HepG2 (cell line): Measurements from ENCODE around the gene AMIGO1. TPM values are rescaled to one million over a fixed set of nuclear protein-coding genes. Genes with fewer than 3 reads are reported as not detected.
A peak's percentile ranks its signal among the peaks of the same experiment; 100 is the strongest.

Source experiments
- CBX5 ChIP-seq: sonication (generic); formaldehyde crosslinking; IDR thresholded peaks from 2 replicates; pipeline ENCODE4 v1.4.0; 2020; ENCODE audit warnings: missing genetic modification reagents, borderline replicate concordance
- CCAR2 ChIP-seq: fragments of 200-400 bp; formaldehyde crosslinking; optimal IDR thresholded peaks from 2 replicates; pipeline ENCODE3; 2018; ENCODE audit warnings: low read depth, mild to moderate bottlenecking, low read length, moderate library complexity
- CEBPB ChIP-seq: IDR thresholded peaks from 2 replicates; pipeline ENCODE4 v1.6.1; 2011; ENCODE audit warnings: low read depth, low read length, improper control_type of control experiment, borderline replicate concordance
- GATA4 ChIP-seq: sonication (generic); IDR thresholded peaks from 2 replicates; pipeline ENCODE4 v1.6.1; 2016; ENCODE audit warnings: antibody characterized with exemption, low read depth, borderline replicate concordance
- HOXA3 ChIP-seq: sonication (generic); formaldehyde crosslinking; IDR thresholded peaks from 2 replicates; pipeline ENCODE4 v1.5.0; 2020; ENCODE audit warnings: missing genetic modification reagents
- NKX3-1 ChIP-seq: sonication (generic); formaldehyde crosslinking; IDR thresholded peaks from 2 replicates; pipeline ENCODE4 v1.5.0; 2020; ENCODE audit warnings: missing genetic modification reagents
- PRMT3 ChIP-seq: sonication (generic); formaldehyde crosslinking; IDR thresholded peaks from 2 replicates; pipeline ENCODE4 v1.8.1; 2022; ENCODE audit warnings: low read depth, mild to moderate bottlenecking, moderate library complexity, missing genetic modification reagents, borderline replicate concordance
- TARDBP ChIP-seq: sonication (generic); formaldehyde crosslinking; IDR thresholded peaks from 2 replicates; pipeline ENCODE4 v1.8.0; 2022; ENCODE audit warnings: mild to moderate bottlenecking, missing genetic modification reagents
- ZNF230 ChIP-seq: sonication (generic); formaldehyde crosslinking; IDR thresholded peaks from 2 replicates; pipeline ENCODE4 v1.4.0; 2020; ENCODE audit warnings: mild to moderate bottlenecking, missing genetic modification reagents
- ZNF253 ChIP-seq: sonication (generic); formaldehyde crosslinking; IDR thresholded peaks from 2 replicates; pipeline ENCODE4 v1.8.0; 2022; ENCODE audit warnings: mild to moderate bottlenecking, missing genetic modification reagents, borderline replicate concordance
- polyA plus RNA-seq, 8 experiments: library from polyadenylated mRNA; depleted of rRNA in 3 of 8; stranded (reverse) in 7 of 8; unstranded in 1 of 8; fragments of >200 nt; fragmentation: Illumina TruSeq in 4 of 8; extraction: Trizol in 4 of 8; gene quantifications; 2 replicates each; pipeline versions ENCODE4 v1.2.1 to v1.2.3, GENCODE V29; 2011 to 2016; ENCODE audit warnings: low read depth in 4 of 8, missing spikeins in 1 of 8, mixed read lengths in 1 of 8; ENCODE audit not compliant: insufficient read depth in 1 of 8
- total RNA-seq, 5 experiments: library from RNA; depleted of rRNA; stranded (reverse); fragments of >200 nt; fragmentation: Illumina TruSeq; extraction: Trizol; gene quantifications; 2 replicates each; pipeline ENCODE4 v1.2.3, GENCODE V29; 2016; ENCODE audit warnings: low read depth in 1 of 5
- TF ChIP-seq, protein P1 (sequence below): sonication (generic); formaldehyde crosslinking; IDR thresholded peaks from 2 replicates; pipeline ENCODE4 v1.5.1; 2020; ENCODE audit warnings: mild to moderate bottlenecking, moderate library complexity, missing genetic modification reagents
- TF ChIP-seq, protein P2 (sequence below): sonication (generic); formaldehyde crosslinking; IDR thresholded peaks from 2 replicates; pipeline ENCODE4 v1.5.1; 2020; ENCODE audit warnings: missing genetic modification reagents, mild to moderate bottlenecking, borderline replicate concordance
- TF ChIP-seq, protein P3 (sequence below): sonication (generic); formaldehyde crosslinking; IDR thresholded peaks from 2 replicates; pipeline ENCODE4 v1.5.1; 2020; ENCODE audit warnings: mild to moderate bottlenecking, missing genetic modification reagents, borderline replicate concordance
- TF ChIP-seq, protein P4 (sequence below): sonication (generic); formaldehyde crosslinking; IDR thresholded peaks from 2 replicates; pipeline ENCODE4 v1.5.0; 2020; ENCODE audit warnings: missing genetic modification reagents
- TF ChIP-seq, protein P5 (sequence below): sonication (generic); formaldehyde crosslinking; IDR thresholded peaks from 2 replicates; pipeline ENCODE4 v1.9.0; 2021; ENCODE audit warnings: missing genetic modification reagents, borderline replicate concordance
- TF ChIP-seq, protein P6 (sequence below): sonication (generic); formaldehyde crosslinking; IDR thresholded peaks from 2 replicates; pipeline ENCODE4 v1.9.0; 2021; ENCODE audit warnings: missing genetic modification reagents, borderline replicate concordance

Gene AMIGO1
- total and polyA plus RNA-seq, 2 of the 13 experiments (the other 11 are each of a cell fraction or from before 2014, with no cell fraction given), result 0.40 to 1.3 TPM

DNA sequence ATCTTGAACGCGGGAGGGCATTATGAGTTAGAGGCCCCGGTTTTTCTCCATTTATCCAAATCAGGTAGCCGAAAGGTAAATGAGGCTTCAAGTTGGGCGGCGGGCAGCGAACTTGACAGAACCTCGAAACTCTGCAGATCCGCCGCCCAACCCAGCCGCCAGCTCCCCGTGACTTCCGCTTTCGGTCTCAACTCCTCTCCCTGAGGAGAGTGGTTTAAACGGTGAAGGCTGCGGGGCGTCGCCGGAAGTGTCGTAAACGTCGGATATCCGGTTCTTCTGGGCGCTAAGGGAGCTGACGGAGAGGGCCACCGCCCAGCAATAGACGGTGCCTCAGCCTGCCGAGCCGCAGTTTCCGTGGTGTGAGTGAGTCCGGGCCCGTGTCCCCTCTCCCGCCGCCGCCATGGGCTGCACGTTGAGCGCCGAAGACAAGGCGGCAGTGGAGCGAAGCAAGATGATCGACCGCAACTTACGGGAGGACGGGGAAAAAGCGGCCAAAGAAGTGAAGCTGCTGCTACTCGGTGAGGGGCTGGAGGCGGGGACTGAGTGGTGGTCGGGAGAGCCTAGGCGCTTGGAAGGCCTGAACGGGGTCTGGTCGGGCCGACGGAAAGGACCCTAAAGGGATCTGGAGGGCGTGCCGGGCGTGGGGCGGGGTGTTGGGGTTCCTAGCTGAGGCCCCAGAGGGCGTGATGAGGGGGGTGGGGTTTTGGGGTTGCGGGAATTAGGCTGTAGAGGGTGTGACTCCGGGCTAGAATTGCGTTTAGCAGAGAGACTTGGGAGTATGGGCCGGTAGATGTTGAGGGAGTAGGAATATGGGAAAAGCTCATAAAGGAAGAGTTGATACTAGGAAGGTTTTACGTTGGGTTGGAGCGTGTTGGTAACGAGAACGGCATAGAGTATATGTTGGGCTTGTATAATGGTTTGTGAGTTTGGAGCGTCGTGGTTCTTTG, 39.1 kb upstream of the AMIGO1 start, which contains the start of gene GNAI3 (continued):
- TF ChIP-seq CBX5 (CRISPR knock-in tag), result no peak
- TF ChIP-seq, protein P1, sequence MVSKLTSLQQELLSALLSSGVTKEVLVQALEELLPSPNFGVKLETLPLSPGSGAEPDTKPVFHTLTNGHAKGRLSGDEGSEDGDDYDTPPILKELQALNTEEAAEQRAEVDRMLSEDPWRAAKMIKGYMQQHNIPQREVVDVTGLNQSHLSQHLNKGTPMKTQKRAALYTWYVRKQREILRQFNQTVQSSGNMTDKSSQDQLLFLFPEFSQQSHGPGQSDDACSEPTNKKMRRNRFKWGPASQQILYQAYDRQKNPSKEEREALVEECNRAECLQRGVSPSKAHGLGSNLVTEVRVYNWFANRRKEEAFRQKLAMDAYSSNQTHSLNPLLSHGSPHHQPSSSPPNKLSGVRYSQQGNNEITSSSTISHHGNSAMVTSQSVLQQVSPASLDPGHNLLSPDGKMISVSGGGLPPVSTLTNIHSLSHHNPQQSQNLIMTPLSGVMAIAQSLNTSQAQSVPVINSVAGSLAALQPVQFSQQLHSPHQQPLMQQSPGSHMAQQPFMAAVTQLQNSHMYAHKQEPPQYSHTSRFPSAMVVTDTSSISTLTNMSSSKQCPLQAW (CRISPR knock-in tag), result peak; percentile 92
- TF ChIP-seq, protein P2, sequence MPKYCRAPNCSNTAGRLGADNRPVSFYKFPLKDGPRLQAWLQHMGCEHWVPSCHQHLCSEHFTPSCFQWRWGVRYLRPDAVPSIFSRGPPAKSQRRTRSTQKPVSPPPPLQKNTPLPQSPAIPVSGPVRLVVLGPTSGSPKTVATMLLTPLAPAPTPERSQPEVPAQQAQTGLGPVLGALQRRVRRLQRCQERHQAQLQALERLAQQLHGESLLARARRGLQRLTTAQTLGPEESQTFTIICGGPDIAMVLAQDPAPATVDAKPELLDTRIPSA, result 0 out of 2 replicates have a peak, but pooled peaks have one; percentile 33
- TF ChIP-seq, protein P3, sequence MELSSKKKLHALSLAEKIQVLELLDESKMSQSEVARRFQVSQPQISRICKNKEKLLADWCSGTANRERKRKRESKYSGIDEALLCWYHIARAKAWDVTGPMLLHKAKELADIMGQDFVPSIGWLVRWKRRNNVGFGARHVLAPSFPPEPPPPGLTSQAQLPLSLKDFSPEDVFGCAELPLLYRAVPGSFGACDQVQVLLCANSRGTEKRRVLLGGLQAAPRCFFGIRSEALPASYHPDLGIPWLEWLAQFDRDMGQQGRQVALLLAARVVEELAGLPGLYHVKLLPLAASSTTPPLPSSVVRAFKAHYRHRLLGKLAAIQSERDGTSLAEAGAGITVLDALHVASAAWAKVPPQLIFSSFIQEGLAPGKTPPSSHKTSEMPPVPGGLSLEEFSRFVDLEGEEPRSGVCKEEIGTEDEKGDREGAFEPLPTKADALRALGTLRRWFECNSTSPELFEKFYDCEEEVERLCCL, result no peak
- no peak for TF ChIP-seq CEBPB
- peak; percentile 86 for TF ChIP-seq HOXA3
- TF ChIP-seq ZNF230 (CRISPR knock-in tag), result 0 out of 2 replicates have a peak, but pooled peaks have one; percentile 33
- no peak for TF ChIP-seq PRMT3 (CRISPR knock-in tag)
- TF ChIP-seq, protein P4, sequence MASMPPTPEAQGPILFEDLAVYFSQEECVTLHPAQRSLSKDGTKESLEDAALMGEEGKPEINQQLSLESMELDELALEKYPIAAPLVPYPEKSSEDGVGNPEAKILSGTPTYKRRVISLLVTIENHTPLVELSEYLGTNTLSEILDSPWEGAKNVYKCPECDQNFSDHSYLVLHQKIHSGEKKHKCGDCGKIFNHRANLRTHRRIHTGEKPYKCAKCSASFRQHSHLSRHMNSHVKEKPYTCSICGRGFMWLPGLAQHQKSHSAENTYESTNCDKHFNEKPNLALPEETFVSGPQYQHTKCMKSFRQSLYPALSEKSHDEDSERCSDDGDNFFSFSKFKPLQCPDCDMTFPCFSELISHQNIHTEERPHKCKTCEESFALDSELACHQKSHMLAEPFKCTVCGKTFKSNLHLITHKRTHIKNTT (CRISPR knock-in tag), result no peak
- TF ChIP-seq, protein P5, sequence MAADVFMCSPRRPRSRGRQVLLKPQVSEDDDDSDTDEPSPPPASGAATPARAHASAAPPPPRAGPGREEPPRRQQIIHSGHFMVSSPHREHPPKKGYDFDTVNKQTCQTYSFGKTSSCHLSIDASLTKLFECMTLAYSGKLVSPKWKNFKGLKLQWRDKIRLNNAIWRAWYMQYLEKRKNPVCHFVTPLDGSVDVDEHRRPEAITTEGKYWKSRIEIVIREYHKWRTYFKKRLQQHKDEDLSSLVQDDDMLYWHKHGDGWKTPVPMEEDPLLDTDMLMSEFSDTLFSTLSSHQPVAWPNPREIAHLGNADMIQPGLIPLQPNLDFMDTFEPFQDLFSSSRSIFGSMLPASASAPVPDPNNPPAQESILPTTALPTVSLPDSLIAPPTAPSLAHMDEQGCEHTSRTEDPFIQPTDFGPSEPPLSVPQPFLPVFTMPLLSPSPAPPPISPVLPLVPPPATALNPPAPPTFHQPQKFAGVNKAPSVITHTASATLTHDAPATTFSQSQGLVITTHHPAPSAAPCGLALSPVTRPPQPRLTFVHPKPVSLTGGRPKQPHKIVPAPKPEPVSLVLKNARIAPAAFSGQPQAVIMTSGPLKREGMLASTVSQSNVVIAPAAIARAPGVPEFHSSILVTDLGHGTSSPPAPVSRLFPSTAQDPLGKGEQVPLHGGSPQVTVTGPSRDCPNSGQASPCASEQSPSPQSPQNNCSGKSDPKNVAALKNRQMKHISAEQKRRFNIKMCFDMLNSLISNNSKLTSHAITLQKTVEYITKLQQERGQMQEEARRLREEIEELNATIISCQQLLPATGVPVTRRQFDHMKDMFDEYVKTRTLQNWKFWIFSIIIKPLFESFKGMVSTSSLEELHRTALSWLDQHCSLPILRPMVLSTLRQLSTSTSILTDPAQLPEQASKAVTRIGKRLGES (CRISPR knock-in tag), result no peak
- no peak for TF ChIP-seq NKX3-1 (CRISPR knock-in tag)
- TF ChIP-seq, protein P6, sequence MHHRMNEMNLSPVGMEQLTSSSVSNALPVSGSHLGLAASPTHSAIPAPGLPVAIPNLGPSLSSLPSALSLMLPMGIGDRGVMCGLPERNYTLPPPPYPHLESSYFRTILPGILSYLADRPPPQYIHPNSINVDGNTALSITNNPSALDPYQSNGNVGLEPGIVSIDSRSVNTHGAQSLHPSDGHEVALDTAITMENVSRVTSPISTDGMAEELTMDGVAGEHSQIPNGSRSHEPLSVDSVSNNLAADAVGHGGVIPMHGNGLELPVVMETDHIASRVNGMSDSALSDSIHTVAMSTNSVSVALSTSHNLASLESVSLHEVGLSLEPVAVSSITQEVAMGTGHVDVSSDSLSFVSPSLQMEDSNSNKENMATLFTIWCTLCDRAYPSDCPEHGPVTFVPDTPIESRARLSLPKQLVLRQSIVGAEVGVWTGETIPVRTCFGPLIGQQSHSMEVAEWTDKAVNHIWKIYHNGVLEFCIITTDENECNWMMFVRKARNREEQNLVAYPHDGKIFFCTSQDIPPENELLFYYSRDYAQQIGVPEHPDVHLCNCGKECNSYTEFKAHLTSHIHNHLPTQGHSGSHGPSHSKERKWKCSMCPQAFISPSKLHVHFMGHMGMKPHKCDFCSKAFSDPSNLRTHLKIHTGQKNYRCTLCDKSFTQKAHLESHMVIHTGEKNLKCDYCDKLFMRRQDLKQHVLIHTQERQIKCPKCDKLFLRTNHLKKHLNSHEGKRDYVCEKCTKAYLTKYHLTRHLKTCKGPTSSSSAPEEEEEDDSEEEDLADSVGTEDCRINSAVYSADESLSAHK (CRISPR knock-in tag), result no peak
- no peak for TF ChIP-seq CCAR2
- peak; percentile 42; the same call in 1 of the 2 replicates for TF ChIP-seq GATA4
- no peak; the same call in 1 of the 2 replicates for TF ChIP-seq ZNF253 (CRISPR knock-in tag)
- peak; percentile 86; the same call in 1 of the 2 replicates for TF ChIP-seq TARDBP
